Stimulated activated CD8-positive, alpha-beta memory T cell treated with anti-CD3 and anti-CD28 coated beads, Interleukin-12 subunit alpha, Interleukin-12 subunit beta, amount 100 ng/mL, for 24 hours (primary cell): Measurements from ENCODE around the gene PGM2L1.
"Not testable (repeated sequence)": the region's sequence is repeated elsewhere in the genome, so short reads cannot be mapped to it uniquely, and the experiment has no call there.

Experiments used
- DNase-seq: peaks from one replicate; pipeline ENCODE4 v3.0.0-alpha.2; 2020; ENCODE audit errors: extremely low read depth

The PGM2L1 gene

GRCh38 chr11:74400606-74401005 lies 2.4 kb upstream of the PGM2L1 start:
- DNase-seq = no peak

DNA sequence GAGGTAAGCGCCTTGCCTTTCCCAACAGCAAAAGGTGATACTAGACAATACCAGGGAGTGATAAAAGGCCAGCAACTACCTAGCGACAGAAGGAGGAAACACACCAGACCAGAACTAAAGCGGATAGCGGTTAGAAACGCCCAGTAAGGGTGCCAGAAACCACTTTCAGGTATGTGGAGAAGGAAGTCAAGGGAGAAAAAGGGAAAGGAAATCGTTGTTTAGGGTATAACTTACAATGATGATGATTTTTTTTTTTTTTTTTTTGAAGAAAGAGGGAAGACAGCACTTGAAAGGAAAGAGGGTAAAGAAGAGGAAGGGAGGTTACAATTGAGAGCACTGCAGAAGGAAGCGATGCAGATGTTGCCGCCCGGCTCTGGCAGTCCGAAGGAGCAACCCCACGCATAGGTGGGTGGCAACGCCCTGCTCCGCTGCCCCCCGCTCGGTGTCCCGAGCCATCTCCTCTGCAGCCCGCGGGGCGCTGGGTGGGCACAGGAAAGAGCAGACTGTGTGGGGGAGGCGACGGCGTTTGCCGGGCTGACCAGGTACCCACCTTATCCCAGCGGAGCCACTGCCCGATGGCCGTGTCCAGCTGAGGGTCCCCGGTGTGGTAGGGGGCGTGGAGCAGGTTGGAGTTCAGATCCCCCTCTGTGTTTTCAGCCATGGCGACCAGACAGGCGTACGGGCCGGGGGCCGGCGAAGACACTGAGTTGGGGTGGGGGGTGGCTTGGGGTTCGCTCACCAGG lies 561 bp downstream of the PGM2L1 start:
- DNase-seq = no peak

- DNase-seq = no peak
Observed at GRCh38 chr11:74392256-74392655, 6.0 kb downstream of the PGM2L1 start.

DNA sequence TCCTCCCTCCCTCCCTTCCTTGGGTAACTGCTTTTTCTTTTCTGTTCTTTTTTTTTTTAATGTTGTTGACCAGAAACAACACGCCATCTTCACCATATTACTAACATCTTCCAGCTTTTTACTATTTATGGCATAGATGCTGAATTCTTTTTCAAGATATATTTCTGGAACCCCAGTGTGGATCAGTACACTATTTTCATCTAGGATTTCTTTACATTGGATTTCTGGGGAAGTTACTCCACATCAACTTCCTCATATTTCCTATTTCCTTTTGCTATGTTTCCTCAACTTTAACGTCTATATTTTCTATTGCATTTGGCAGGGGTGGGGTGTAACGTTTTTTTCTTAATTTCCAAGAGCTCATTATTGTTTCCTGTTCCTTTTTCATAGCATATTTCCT lies 7.0 kb downstream of the PGM2L1 start:
- DNase-seq = no peak

GRCh38 chr11:74390697-74391096 lies 7.5 kb downstream of the PGM2L1 start:
- no peak for DNase-seq

DNA sequence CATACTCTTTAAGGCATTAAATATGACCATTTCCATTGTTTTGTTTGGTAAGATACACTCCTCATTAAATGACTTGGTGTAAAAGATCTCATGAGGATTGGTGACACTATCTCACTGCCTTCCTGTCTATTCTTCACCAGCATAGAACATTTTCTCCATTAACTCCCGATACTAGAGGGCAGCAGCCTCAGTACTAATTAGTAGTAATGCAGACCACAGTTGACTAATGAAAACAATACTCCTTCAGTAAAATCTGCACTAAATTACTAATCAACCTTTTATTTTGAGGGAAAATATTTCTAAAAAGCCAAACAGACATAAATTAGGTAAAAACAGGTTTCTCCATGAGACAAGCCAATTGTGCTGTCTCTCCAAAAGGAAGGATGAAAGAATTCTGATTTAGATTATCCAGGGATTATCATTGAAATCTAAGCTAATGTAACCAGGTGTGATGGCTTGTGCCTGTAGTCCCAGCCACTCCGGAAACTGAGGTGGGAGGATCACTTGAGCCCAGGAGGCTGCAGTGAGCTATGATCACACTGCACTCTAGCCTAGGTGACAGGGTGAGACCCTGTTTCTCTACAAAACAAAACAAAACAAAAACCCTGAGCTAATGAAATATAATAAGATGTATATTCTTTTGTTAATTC lies 9.4 kb downstream of the PGM2L1 start:
- DNase-seq = no peak

GRCh38 chr11:74384641-74385040 lies 13.6 kb downstream of the PGM2L1 start:
- DNase-seq = no peak

DNA sequence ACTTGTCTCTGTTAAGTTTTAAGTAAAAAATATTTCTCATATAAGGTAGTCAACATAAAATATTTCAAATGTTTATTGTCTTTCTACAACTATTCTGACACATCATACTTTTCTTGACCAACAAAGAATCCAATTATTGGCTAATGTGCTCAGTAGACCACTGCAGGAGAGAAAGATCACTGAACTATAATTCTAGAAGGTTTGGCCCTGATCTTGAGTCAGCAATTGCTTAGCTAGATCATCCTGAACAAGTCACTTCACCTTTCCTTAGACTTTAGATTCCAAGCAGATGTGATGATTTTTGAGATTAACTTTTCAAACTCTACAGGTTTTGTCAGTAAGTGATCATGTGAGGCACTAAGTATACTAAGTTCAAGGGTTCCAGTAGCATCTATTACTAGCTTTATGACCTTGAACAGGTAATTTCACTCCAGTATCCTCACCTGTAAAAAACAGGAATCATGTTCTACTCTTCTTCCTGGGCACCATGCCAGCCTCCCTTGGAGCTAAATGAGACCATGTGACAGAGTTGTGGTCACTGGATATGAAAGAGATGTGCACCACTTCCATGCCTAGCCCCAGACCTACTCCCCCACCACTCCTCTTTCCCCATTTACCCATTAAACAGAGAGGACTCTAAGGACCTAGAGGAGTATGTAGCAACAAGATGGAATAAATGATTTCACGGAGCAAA lies 17.3 kb downstream of the PGM2L1 start:
- no peak for DNase-seq

- no peak for DNase-seq
Observed at GRCh38 chr11:74377689-74378088, 20.5 kb downstream of the PGM2L1 start.

DNA sequence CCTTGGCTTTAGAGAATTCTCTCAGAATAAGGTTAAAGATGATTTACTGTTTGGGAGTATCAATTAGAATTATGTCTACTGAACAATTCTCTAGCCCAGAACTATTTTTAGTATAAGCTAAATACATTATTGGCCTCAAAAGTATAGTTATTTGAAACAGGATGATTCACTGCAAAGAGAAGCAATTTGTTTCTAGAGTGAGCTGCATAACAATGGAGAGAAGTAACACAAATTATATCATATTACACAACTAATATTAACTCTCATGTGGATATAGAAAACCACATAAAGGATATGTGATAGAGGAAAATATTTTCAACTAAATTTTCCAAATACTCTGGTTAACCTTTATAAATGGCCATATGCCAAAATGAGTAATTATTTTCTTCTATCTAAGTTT lies 24.9 kb downstream of the PGM2L1 start:
- DNase-seq = no peak

DNA sequence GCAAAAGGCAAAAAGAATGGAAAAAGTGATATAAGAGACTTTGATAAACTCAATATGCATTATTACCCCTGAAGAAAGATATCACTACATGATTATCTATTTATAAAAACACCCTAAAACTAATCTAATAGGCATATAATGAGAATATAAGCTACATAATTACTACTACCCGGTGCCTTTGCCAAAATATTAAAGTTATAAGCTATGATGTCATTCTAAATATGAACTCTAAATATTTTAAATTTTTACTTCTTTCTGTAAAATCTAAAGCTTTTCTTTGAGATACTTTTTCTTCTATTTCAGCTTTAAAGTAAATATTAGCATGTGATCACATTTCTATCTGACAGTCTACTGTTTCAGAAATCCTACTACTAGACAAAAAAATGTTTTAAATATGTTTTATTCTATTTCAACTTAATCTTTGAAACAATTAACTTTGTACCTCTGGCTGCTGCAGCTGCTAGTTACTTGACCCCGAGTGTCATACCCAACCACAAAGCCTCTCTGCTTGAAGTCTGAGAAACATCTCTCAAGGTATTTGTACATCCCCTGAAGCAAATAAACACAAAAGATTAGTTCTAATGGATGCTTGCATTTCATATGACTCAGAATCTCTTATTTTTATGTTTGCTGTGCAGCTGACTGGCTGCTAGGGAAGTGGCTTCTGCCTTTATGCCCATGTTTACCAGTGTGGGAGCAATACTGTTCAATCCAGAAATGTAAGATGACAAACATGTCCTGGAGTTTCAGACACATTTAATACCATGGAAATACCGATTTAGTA lies 26.8 kb downstream of the PGM2L1 start:
- no peak for DNase-seq

- DNase-seq = no peak
Observed at GRCh38 chr11:74370123-74370522, 28.1 kb downstream of the PGM2L1 start.

DNA sequence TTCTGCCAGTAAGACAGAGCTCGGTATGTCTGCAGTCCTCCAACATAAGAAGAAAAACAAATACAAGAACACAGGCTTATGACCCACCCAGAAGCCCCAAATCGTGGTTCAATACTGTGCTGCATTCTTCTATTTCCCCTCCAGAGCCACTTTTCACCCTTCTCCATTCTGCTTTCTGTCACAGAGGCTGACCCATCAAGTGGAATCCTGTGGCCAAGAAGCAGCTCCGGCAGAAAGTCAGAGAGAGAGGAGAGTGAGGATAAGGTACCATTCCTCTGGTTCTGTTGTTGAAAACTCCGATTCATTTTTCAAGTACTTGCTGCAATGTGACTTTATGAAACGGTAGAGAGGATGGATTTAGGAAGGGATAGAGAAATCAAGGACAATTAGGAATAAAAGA lies 30.4 kb downstream of the PGM2L1 start:
- DNase-seq = no peak

GRCh38 chr11:74366576-74366975 lies 31.7 kb downstream of the PGM2L1 start:
- DNase-seq = no peak

DNA sequence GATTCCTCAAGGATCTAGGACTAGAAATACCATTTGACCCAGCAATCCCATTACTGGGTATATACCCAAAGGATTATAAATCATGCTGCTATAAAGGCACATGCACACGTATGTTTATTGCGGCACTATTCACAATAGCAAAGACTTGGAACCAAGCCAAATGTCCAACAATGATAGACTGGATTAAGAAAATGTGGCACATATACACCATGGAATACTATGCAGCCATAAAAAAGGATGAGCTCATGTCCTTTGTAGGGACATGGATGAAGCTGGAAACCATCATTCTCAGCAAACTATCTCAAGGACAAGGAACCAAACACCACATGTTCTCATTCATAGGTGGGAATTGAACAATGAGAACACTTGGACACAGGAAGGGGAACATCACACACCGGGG lies 32.4 kb downstream of the PGM2L1 start:
- DNase-seq = not testable (repeated sequence)

DNA sequence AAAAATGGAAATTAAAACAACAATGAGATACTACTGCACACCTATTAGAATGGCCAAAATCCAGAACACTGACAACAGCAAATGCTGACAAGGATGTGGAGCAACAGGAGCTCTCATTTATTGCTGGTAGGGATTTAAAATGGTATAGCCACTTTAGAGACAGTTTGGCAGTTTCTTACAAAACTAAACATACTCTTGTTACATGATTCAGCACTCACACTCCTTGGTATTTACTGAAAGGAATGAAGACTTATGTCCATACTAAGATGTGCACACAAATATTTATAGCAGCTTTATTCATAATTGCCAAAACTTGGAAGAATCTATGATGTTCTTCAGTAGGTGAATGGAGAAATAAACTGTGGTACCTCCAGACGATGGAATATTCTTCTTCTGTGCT lies 40.8 kb downstream of the PGM2L1 start:
- no peak for DNase-seq

DNA sequence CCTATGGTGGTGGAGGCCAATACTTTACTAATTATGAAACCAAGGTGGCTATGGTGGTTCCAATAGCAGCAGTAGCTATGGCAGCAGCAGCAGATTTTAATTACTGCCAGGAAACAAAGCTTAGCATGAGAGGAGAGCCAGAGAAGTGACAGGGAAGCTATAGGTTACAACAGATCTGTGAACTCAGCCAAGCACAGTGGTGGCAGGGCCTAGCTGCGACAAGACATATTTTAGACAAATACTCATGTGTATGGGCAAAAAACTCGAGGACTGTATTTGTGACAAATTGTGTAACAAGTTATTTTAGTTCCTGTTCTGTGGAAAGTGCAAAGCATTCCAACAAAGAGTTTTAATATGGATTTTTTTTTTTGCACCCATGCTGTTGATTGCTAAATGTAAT lies 42.6 kb downstream of the PGM2L1 start:
- DNase-seq = no peak

- no peak for DNase-seq
Observed at GRCh38 chr11:74354036-74354435, 44.2 kb downstream of the PGM2L1 start.

GRCh38 chr11:74347381-74347780 lies 50.9 kb downstream of the PGM2L1 start:
- DNase-seq = no peak

DNA sequence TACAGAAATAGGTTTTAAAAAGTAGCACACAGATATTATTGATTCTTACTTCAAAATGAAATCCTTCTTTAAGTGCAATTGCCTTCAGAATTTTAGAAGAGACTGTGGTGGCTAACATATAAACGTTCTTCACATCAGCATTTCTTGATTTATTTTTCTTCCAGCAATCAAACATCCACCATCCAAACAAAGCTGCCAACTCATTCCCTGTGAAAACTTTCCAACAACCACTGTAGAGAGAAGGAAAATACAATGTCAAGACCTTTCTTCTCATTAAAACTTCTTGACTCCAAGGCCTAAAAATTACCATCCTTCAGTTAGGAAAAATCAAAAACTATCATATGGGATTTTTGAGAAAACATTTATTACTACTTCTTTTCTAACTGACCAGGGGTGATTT lies 52.8 kb downstream of the PGM2L1 start:
- no peak for DNase-seq

- DNase-seq = no peak
Observed at GRCh38 chr11:74341921-74342320, 56.3 kb downstream of the PGM2L1 start.

DNA sequence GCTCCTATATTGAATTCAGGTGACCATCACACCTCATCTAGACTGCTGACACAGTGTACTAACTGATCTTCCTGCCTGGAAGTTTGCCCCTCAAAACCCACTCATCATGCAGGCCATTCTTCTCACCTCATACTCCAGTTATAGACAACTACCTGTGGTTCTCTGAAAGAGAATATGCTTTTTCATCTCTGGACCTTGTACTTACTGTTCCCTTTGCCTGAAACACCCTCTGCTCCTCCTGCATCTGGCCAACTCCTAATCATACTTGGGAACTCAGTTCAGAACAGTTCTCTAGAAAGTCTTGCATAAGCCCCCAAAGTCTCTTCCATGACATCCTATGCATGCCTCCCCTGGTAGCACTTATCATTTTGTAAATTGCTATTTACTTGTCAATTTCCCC lies 58.6 kb downstream of the PGM2L1 start:
- no peak for DNase-seq
